ENCODE measurements around the gene FAM89A.

The FAM89A gene

DNA sequence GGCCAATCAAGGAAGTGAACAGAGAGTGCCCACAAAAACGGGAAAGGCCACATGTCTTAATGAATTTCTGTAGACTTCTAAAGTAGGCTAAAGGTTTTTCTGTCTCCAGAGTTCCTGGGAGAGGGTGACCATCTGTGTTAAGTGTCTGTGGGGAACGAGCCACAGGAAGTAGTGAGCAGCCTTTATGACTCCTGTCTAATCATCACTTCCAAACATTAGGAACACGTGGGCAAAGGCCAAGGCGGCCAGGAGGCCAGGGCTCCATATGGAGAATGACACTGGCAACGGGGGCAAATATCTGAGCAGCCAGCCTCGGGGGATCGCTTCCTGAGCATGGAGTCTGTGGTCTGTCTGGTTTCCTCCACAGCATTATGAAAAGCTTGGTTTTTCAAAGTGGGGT is 7.1 kb downstream of the FAM89A start:
- TF ChIP-seq, protein P1, sequence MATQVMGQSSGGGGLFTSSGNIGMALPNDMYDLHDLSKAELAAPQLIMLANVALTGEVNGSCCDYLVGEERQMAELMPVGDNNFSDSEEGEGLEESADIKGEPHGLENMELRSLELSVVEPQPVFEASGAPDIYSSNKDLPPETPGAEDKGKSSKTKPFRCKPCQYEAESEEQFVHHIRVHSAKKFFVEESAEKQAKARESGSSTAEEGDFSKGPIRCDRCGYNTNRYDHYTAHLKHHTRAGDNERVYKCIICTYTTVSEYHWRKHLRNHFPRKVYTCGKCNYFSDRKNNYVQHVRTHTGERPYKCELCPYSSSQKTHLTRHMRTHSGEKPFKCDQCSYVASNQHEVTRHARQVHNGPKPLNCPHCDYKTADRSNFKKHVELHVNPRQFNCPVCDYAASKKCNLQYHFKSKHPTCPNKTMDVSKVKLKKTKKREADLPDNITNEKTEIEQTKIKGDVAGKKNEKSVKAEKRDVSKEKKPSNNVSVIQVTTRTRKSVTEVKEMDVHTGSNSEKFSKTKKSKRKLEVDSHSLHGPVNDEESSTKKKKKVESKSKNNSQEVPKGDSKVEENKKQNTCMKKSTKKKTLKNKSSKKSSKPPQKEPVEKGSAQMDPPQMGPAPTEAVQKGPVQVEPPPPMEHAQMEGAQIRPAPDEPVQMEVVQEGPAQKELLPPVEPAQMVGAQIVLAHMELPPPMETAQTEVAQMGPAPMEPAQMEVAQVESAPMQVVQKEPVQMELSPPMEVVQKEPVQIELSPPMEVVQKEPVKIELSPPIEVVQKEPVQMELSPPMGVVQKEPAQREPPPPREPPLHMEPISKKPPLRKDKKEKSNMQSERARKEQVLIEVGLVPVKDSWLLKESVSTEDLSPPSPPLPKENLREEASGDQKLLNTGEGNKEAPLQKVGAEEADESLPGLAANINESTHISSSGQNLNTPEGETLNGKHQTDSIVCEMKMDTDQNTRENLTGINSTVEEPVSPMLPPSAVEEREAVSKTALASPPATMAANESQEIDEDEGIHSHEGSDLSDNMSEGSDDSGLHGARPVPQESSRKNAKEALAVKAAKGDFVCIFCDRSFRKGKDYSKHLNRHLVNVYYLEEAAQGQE (IDR thresholded peaks at IDR 0.05; ENCODE audit: insufficient read depth in 1 of 2, low read depth in 2 of 2, low read length in 2 of 2): no peak
- TF ChIP-seq POLR2AphosphoS5 (IDR thresholded peaks at IDR 0.05; ENCODE audit: low read depth, low read length) (no peak), TAF1 (IDR thresholded peaks at IDR 0.05; ENCODE audit: borderline replicate concordance, insufficient read depth, low read length) (no peak)

DNA sequence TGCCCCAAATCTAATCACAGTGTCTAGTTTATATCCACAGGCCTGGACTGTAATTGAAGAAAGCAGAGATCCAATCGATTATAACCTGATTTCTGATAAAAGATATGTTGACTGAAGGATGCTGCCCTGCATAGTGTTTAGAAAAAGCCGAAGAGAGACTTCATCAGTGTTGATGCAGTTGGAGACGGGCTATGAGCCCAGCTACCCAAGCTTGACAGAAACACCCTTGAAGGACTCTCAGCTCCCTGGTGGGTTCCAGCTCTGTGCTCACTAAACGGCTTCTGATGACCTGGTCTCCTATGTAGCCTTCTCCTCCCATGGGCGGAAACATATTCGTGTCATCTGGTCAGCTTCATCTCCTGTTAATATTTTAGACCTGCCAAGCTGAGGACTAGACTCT is 10.2 kb downstream of the FAM89A start:
- TF ChIP-seq SIN3A (IDR thresholded peaks at IDR 0.05; ENCODE audit: borderline replicate concordance, insufficient read depth, low read length) (no peak), POLR2AphosphoS5 (IDR thresholded peaks at IDR 0.05; ENCODE audit: low read depth, low read length) (no peak), TAF1 (IDR thresholded peaks at IDR 0.05; ENCODE audit: borderline replicate concordance, insufficient read depth, low read length) (no peak), FOXP2 (optimal IDR thresholded peaks at IDR 0.05; ENCODE audit: borderline replicate concordance, extremely low read depth, extremely low read length, insufficient read depth) (no peak)
- TF ChIP-seq, protein P1 (IDR thresholded peaks at IDR 0.05; ENCODE audit: insufficient read depth in 1 of 2, low read depth in 2 of 2, low read length in 2 of 2): no peak

- TF ChIP-seq POLR2AphosphoS5 (IDR thresholded peaks at IDR 0.05; ENCODE audit: low read depth, low read length) (no peak), TAF1 (IDR thresholded peaks at IDR 0.05; ENCODE audit: borderline replicate concordance, insufficient read depth, low read length) (no peak), SIN3A (IDR thresholded peaks at IDR 0.05; ENCODE audit: borderline replicate concordance, insufficient read depth, low read length) (no peak), FOXP2 (optimal IDR thresholded peaks at IDR 0.05; ENCODE audit: borderline replicate concordance, extremely low read depth, extremely low read length, insufficient read depth) (no peak)
- TF ChIP-seq, protein P1 (IDR thresholded peaks at IDR 0.05; ENCODE audit: insufficient read depth in 1 of 2, low read depth in 2 of 2, low read length in 2 of 2): no peak
Observed at GRCh38 chr1:231028682-231029081, 11.4 kb downstream of the FAM89A start.

DNA sequence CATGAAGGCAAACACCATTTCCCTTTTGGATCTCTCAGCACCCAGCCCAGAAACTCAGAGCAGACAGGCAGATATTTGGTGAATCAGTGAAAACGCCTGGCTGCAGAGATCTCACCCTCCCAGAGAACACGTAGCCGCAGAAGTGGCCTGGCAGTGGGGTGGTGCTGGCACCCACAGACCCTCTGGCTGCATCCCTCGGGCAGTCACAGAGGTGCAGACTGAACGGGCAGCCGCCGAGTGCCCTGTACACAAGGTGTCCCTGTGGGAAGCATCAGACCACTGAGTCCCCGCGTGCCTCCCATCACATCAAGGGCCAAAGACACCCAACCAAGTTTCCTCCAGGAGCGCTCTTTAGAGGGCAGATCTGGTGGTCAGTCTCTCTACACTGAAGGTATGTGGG is 12.1 kb downstream of the FAM89A start:
- TF ChIP-seq, protein P1 (IDR thresholded peaks at IDR 0.05; ENCODE audit: insufficient read depth in 1 of 2, low read depth in 2 of 2, low read length in 2 of 2): no peak
- TF ChIP-seq SIN3A (IDR thresholded peaks at IDR 0.05; ENCODE audit: borderline replicate concordance, insufficient read depth, low read length) (no peak), FOXP2 (optimal IDR thresholded peaks at IDR 0.05; ENCODE audit: borderline replicate concordance, extremely low read depth, extremely low read length, insufficient read depth) (no peak), TAF1 (IDR thresholded peaks at IDR 0.05; ENCODE audit: borderline replicate concordance, insufficient read depth, low read length) (no peak), POLR2AphosphoS5 (IDR thresholded peaks at IDR 0.05; ENCODE audit: low read depth, low read length) (no peak)

Measured in PFSK-1 (cell line).